OCI-LY3 (cell line): ENCODE measurements around the gene PAPSS1.

Experiments
- H2AFZ ChIP-seq: fragments of 200-600, 300-600 bp; shearing (Covaris generic); 2 replicates; pipeline ENCODE4 v1.6.0; 2014; ENCODE audit warnings: antibody characterized with exemption, low read depth, low read length
- H3K27ac ChIP-seq: fragments of 200-600, 300-600 bp; sonication (generic); 2 replicates; pipeline ENCODE4 v1.5.1; 2014; ENCODE audit warnings: mild to moderate bottlenecking, low read length, moderate library complexity, mixed read lengths
- H3K27me3 ChIP-seq: fragments of 200-600, 300-600 bp; sonication (generic); 2 replicates; pipeline ENCODE4 v1.6.1; 2014; ENCODE audit warnings: low read depth, low read length, mixed read lengths
- H3K36me3 ChIP-seq: fragments of 200-600, 300-600 bp; sonication (generic); replicated peaks from 2 replicates; pipeline ENCODE3; 2014; ENCODE audit warnings: low read depth, low read length, mixed read lengths
- H3K4me1 ChIP-seq: fragments of 300-600, 200-600 bp; sonication (generic); 2 replicates; pipeline ENCODE4 v1.6.1; 2014; ENCODE audit warnings: low read length, mixed read lengths
- H3K4me2 ChIP-seq: fragments of 200-600, 300-600 bp; sonication (generic); 2 replicates; pipeline ENCODE4 v1.6.1; 2014; ENCODE audit warnings: low read length, mixed read lengths
- H3K4me3 ChIP-seq: fragments of 300-600, 200-600 bp; sonication (generic); 2 replicates; pipeline ENCODE4 v1.5.1; 2014; ENCODE audit warnings: antibody characterized with exemption, mild to moderate bottlenecking, low read length, moderate library complexity
- H3K79me2 ChIP-seq: fragments of 300-600, 200-600 bp; shearing (Covaris generic); 2 replicates; pipeline ENCODE4 v1.6.1; 2014; ENCODE audit warnings: mild to moderate bottlenecking, low read length, mixed read lengths
- H3K9ac ChIP-seq: fragments of 300-600, 200-600 bp; shearing (Covaris generic); 2 replicates; pipeline ENCODE4 v1.6.0; 2014; ENCODE audit warnings: mild to moderate bottlenecking, low read length, moderate library complexity
- H3K9me3 ChIP-seq: fragments of 200-600, 300-600 bp; shearing (Covaris generic); 2 replicates; pipeline ENCODE4 v1.6.1; 2014; ENCODE audit warnings: low read length, mixed read lengths; ENCODE audit not compliant: insufficient read depth
- H4K20me1 ChIP-seq: fragments of 200-600, 300-600 bp; sonication (generic); 2 replicates; pipeline ENCODE4 v1.6.1; 2016; ENCODE audit warnings: low read length, mixed read lengths; ENCODE audit not compliant: insufficient read depth
- CTCF ChIP-seq: fragments of 200-600, 300-600 bp; sonication (generic); IDR thresholded peaks from 2 replicates; pipeline ENCODE4 v1.5.1; 2014; ENCODE audit warnings: antibody characterized with exemption, low read length, low read depth
- EZH2phosphoT487 ChIP-seq: fragments of 200-600 bp; shearing (Covaris generic); IDR thresholded peaks from 2 replicates; pipeline ENCODE4 v1.6.1; 2018; ENCODE audit warnings: antibody characterized with exemption, mixed run types, low read depth

The PAPSS1 gene

GRCh38 chr4:107718351-107718965 is 1.6 kb downstream of the PAPSS1 start:
- Histone ChIP-seq H3K27ac (peak overlapping the region; percentile 53), H3K36me3 (peaks cover 22% of the 10 kb centered on the region), H3K9me3 (no peaks in the 10 kb centered on the region), H3K9ac (peak overlapping the region; percentile 84), H3K27me3 (no peaks in the 10 kb centered on the region), H4K20me1 (peaks cover 21% of the 10 kb centered on the region; the same call in 1 of the 2 replicates), H3K4me2 (peak overlapping the region; percentile 74), H3K4me1 (peaks cover 16% of the 10 kb centered on the region), H3K4me3 (peak overlapping the region; percentile 95), H3K79me2 (peaks cover 60% of the 10 kb centered on the region), H2AFZ (no peak overlapping the region)
- TF ChIP-seq CTCF: no peak

GRCh38 chr4:107714256-107714655 is 5.8 kb downstream of the PAPSS1 start:
- Histone ChIP-seq H2AFZ (no peak overlapping the region), H3K9ac (no peak overlapping the region), H4K20me1 (peaks cover 21% of the 10 kb centered on the region; the same call in 1 of the 2 replicates), H3K9me3 (no peaks in the 10 kb centered on the region), H3K4me2 (no peak overlapping the region), H3K4me3 (no peak overlapping the region), H3K27ac (no peak overlapping the region), H3K79me2 (peaks cover 92% of the 10 kb centered on the region), H3K27me3 (no peaks in the 10 kb centered on the region), H3K36me3 (peaks cover 40% of the 10 kb centered on the region), H3K4me1 (peaks cover 19% of the 10 kb centered on the region)
- TF ChIP-seq CTCF (no peak), EZH2phosphoT487 (no peak)

- Histone ChIP-seq H3K36me3 (peaks cover 48% of the 10 kb centered on the region), H3K9ac (no peak overlapping the region), H3K4me1 (peaks cover 9% of the 10 kb centered on the region; the same call in 1 of the 2 replicates), H3K9me3 (no peaks in the 10 kb centered on the region), H3K79me2 (peaks cover 84% of the 10 kb centered on the region), H4K20me1 (peaks cover 12% of the 10 kb centered on the region; the same call in 1 of the 2 replicates), H3K27me3 (no peaks in the 10 kb centered on the region), H2AFZ (no peak overlapping the region), H3K27ac (no peak overlapping the region), H3K4me3 (no peak overlapping the region), H3K4me2 (no peak overlapping the region)
- TF ChIP-seq EZH2phosphoT487 (no peak), CTCF (no peak)
Observed at GRCh38 chr4:107712236-107712635, 7.8 kb downstream of the PAPSS1 start.

- 0 out of 2 replicates have a peak, but pooled peaks cover 4% of the 10 kb centered on the region for H3K9me3 ChIP-seq
- peaks cover 52% of the 10 kb centered on the region for H3K36me3 ChIP-seq
- no peak overlapping the region for H3K9ac ChIP-seq
- H4K20me1 ChIP-seq: peaks cover 11% of the 10 kb centered on the region; the same call in 1 of the 2 replicates
- H3K27ac ChIP-seq: no peak overlapping the region
- H3K4me3 ChIP-seq: no peak overlapping the region
- TF ChIP-seq CTCF (no peak), EZH2phosphoT487 (no peak)
- H3K79me2 ChIP-seq: peaks cover 85% of the 10 kb centered on the region
- peaks cover 9% of the 10 kb centered on the region; the same call in 1 of the 2 replicates for H3K4me1 ChIP-seq
- H2AFZ ChIP-seq: no peak overlapping the region
- no peak overlapping the region for H3K4me2 ChIP-seq
- no peaks in the 10 kb centered on the region for H3K27me3 ChIP-seq
Observed at GRCh38 chr4:107711831-107712230, 8.2 kb downstream of the PAPSS1 start.
